Liver (tissue), 9 donors: ENCODE measurements around the gene DBP. TPM values are rescaled to one million over a fixed set of nuclear protein-coding genes. Genes with fewer than 3 reads are reported as not detected.

ENCODE experiments used
- DNase-seq: peaks from one replicate; pipeline ENCODE4 v3.0.0-alpha.2; 2017; ENCODE audit warnings: low spot score
- H3K27ac ChIP-seq, 2 donors: one replicate each; pipeline ENCODE4 v1.7.0; 2013; ENCODE audit warnings: inconsistent platforms in 2 of 2, low read length in 2 of 2, control low read depth in 1 of 2, low read depth in 1 of 2, mild to moderate bottlenecking in 1 of 2
- H3K27me3 ChIP-seq, 4 donors: one replicate each; pipeline versions ENCODE4 v1.6.1 to v1.7.0; 2013; ENCODE audit warnings: low read length in 3 of 4, inconsistent platforms in 1 of 4, mild to moderate bottlenecking in 1 of 4, moderate library complexity in 1 of 4; ENCODE audit not compliant: control insufficient read depth in 4 of 4, insufficient read depth in 4 of 4
- H3K36me3 ChIP-seq, 4 donors: one replicate each; pipeline versions ENCODE4 v1.6.1 to v1.7.0; 2013; ENCODE audit warnings: low read length in 3 of 4, mild to moderate bottlenecking in 3 of 4, low read depth in 1 of 4, moderate library complexity in 1 of 4; ENCODE audit not compliant: control insufficient read depth in 4 of 4, insufficient read depth in 3 of 4
- H3K4me1 ChIP-seq, 4 donors: one replicate each; pipeline versions ENCODE4 v1.6.1 to v1.7.0; 2013; ENCODE audit warnings: low read length in 3 of 4, mild to moderate bottlenecking in 3 of 4, moderate library complexity in 1 of 4; ENCODE audit not compliant: control insufficient read depth in 4 of 4, insufficient read depth in 4 of 4
- H3K4me3 ChIP-seq, 3 donors: one replicate each; pipeline versions ENCODE4 v1.6.1 to v1.7.0; 2013; ENCODE audit warnings: low read length in 3 of 3, control low read depth in 1 of 3, low read depth in 1 of 3, mild to moderate bottlenecking in 1 of 3
- H3K9ac ChIP-seq, 2 donors: one replicate each; pipeline ENCODE4 v1.7.0; 2013; ENCODE audit warnings: low read length in 2 of 2, mild to moderate bottlenecking in 2 of 2, moderate library complexity in 2 of 2, control low read depth in 1 of 2, low read depth in 1 of 2
- H3K9me3 ChIP-seq, 4 donors: one replicate each; pipeline versions ENCODE4 v1.6.1 to v1.7.0; 2013; ENCODE audit warnings: low read length in 3 of 4; ENCODE audit not compliant: control insufficient read depth in 4 of 4
- EGR1 ChIP-seq, 2 donors: IDR thresholded peaks; 2 replicates each; pipeline ENCODE4 v1.6.1; 2016 to 2018; ENCODE audit warnings: antibody characterized with exemption in 2 of 2, low read depth in 2 of 2
- FOXA1 ChIP-seq: IDR thresholded peaks from 2 replicates; pipeline ENCODE4 v1.6.1; 2016; ENCODE audit warnings: antibody characterized with exemption
- HNF4A ChIP-seq, 2 donors: conservative IDR thresholded peaks; 2 replicates each; pipeline ENCODE4 v1.6.1; 2016; ENCODE audit warnings: antibody characterized with exemption in 2 of 2, mild to moderate bottlenecking in 2 of 2
- HNF4G ChIP-seq: IDR thresholded peaks from 2 replicates; pipeline ENCODE4 v1.6.1; 2016; ENCODE audit warnings: antibody characterized with exemption
- JUND ChIP-seq, 2 donors: IDR thresholded peaks; 2 replicates each; pipeline ENCODE4 v1.6.1; 2016; ENCODE audit warnings: antibody characterized with exemption in 2 of 2
- NR2F2 ChIP-seq: IDR thresholded peaks from 2 replicates; pipeline ENCODE4 v1.6.1; 2016; ENCODE audit warnings: antibody characterized with exemption
- REST ChIP-seq: IDR thresholded peaks from 2 replicates; pipeline ENCODE4 v1.6.1; 2016; ENCODE audit warnings: antibody characterized with exemption, mild to moderate bottlenecking
- SP1 ChIP-seq: IDR thresholded peaks from 2 replicates; pipeline ENCODE4 v1.6.1; 2018; ENCODE audit warnings: antibody characterized with exemption, mild to moderate bottlenecking
- TAF1 ChIP-seq: conservative IDR thresholded peaks from 2 replicates; pipeline ENCODE4 v1.6.1; 2016; ENCODE audit warnings: antibody characterized with exemption, mild to moderate bottlenecking
- YY1 ChIP-seq: IDR thresholded peaks from 2 replicates; pipeline ENCODE4 v1.6.1; 2016; ENCODE audit warnings: antibody characterized with exemption, mild to moderate bottlenecking
- ZBTB33 ChIP-seq: IDR thresholded peaks from 2 replicates; pipeline ENCODE4 v1.6.1; 2016; ENCODE audit warnings: antibody characterized with exemption
- WGBS: extraction: QIAGEN DNeasy Blood & Tissue Kit; methylation state at CpG from one replicate; pipeline ENCODE4 v1.1.7; 2013; 5-methylcytosine and 5-hydroxymethylcytosine counted together
- polyA plus RNA-seq, 2 donors: library from polyadenylated mRNA; stranded (reverse) in 1 of 2; unstranded in 1 of 2; fragments of 200-250 nt in 1 of 2; fragments of >200 nt in 1 of 2; fragmentation: Nextera tagmentation in 1 of 2; extraction: Ambion mirVana in 1 of 2; gene quantifications; one replicate each; pipeline versions ENCODE4 v1.2.1 to v1.2.3, GENCODE V29; 2013 to 2015
- total RNA-seq, 2 donors: library from RNA; depleted of rRNA; stranded (reverse); fragments of >200 nt; gene quantifications; one replicate each; pipeline ENCODE4 v1.2.3, GENCODE V29; 2014
- TF ChIP-seq, protein P1 (sequence below): IDR thresholded peaks from 2 replicates; pipeline ENCODE4 v1.6.1; 2016; ENCODE audit warnings: antibody characterized with exemption
- donor health status: healthy.
- donor health status: healthy.
- donor health status: healthy.
- donor health status: healthy.
- donor health status: healthy.

The DBP gene
- total and polyA plus RNA-seq, 4 donors, result 1.2 to 4.5 (median 1.8) TPM

- TF ChIP-seq JUND (IDR thresholded peaks at IDR 0.05), result no peak
- TF ChIP-seq YY1, result no peak
- no peak for TF ChIP-seq HNF4A (conservative IDR thresholded peaks at IDR 0.05)
- no peak for TF ChIP-seq NR2F2
- no peak for TF ChIP-seq REST
- no peak for TF ChIP-seq TAF1
Observed at GRCh38 chr19:48678201-48678600, 41.0 kb upstream of the DBP start (continued).

GRCh38 chr19:48676887-48677286 lies 39.7 kb upstream of the DBP start:
- H3K27me3 ChIP-seq, result no peaks in the 10 kb centered on the region
- no peak for DNase-seq
- TF ChIP-seq NR2F2 (no peak), ZBTB33 (no peak), YY1 (no peak), FOXA1 (no peak), HNF4G (no peak)
- TF ChIP-seq, protein P1, sequence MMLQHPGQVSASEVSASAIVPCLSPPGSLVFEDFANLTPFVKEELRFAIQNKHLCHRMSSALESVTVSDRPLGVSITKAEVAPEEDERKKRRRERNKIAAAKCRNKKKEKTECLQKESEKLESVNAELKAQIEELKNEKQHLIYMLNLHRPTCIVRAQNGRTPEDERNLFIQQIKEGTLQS, result no peak
- 89% methylated on average over 13 of the region's 13 CpGs for WGBS
- no peaks in the 10 kb centered on the region for H3K36me3 ChIP-seq
- H3K27ac ChIP-seq, result no peak overlapping the region
- no peak overlapping the region for H3K4me3 ChIP-seq
- H3K9me3 ChIP-seq, result no peaks in the 10 kb centered on the region
- peaks cover 0 to 3% (median 0%) of the 10 kb centered on the region in 4 donors for H3K4me1 ChIP-seq
- H3K9ac ChIP-seq, result no peak overlapping the region

DNA sequence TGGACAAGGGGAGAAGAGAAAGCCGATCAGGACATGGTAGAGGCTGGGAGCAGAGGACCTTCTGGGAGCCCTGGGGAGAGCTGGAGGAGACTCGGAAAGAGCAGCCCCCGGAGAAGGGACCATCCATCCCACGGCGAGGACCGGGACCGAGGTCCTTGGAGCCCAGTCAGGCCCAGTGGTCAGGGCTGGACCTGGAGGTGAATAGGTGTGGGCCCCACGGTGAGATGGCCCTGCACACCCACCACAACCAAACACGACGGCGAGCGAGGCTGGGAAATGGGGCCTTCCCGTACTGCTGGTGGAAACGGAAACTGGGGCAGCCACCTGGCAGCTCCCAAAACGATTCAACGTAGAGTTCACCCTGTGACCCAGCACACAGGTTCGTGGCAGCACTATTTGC lies 39.3 kb upstream of the DBP start:
- TF ChIP-seq EGR1 (IDR thresholded peaks at IDR 0.05; ENCODE audit: low read depth in 2 of 2), result no peak
- no peak for TF ChIP-seq SP1
- no peak for TF ChIP-seq ZBTB33
- no peaks in the 10 kb centered on the region for H3K27me3 ChIP-seq
- no peaks in the 10 kb centered on the region for H3K36me3 ChIP-seq
- H3K4me1 ChIP-seq, result peaks cover 0 to 3% (median 0%) of the 10 kb centered on the region in 4 donors
- H3K9ac ChIP-seq, result no peak overlapping the region
- H3K9me3 ChIP-seq, result no peaks in the 10 kb centered on the region
- no peak for DNase-seq
- H3K27ac ChIP-seq, result no peak overlapping the region
- WGBS, result 91% methylated on average over 17 of the region's 17 CpGs
- H3K4me3 ChIP-seq, result no peak overlapping the region
